NCI-H526 (cell line): Measurements from ENCODE around the gene U2AF1.
"Not testable (repeated sequence)": the region's sequence is repeated elsewhere in the genome, so short reads cannot be mapped to it uniquely, and the experiment has no call there.

Source experiments
- DNase-seq, 2 experiments: peaks; one replicate each; lab custom pipeline; 2025; lab: John Stamatoyannopoulos, UW

The U2AF1 gene

GRCh38 chr21:43106965-43107793 is at the start of gene U2AF1:
Gene U2AF1 (minus strand): TSS chr21:43107570. CDS start chr21:43107494, 76 bp downstream.
- not testable (repeated sequence) for DNase-seq

GRCh38 chr21:43153601-43154000 is 46.2 kb upstream of the U2AF1 start:
- DNase-seq, result not testable (repeated sequence)

- not testable (repeated sequence) for DNase-seq
These were observed 42.0 kb upstream of the U2AF1 start for GRCh38 chr21:43149344-43149743.

- not testable (repeated sequence) for DNase-seq
These were observed 40.6 kb upstream of the U2AF1 start for GRCh38 chr21:43147999-43148398.

- not testable (repeated sequence) for DNase-seq
These were observed 39.3 kb upstream of the U2AF1 start for GRCh38 chr21:43146637-43147036.

GRCh38 chr21:43141407-43141806 is 34.0 kb upstream of the U2AF1 start:
- not testable (repeated sequence) for DNase-seq

GRCh38 chr21:43138944-43139343 is 31.6 kb upstream of the U2AF1 start:
- DNase-seq, result not testable (repeated sequence)

GRCh38 chr21:43134520-43134919 is 27.1 kb upstream of the U2AF1 start:
- DNase-seq, result not testable (repeated sequence)

- not testable (repeated sequence) for DNase-seq
These were observed 22.7 kb upstream of the U2AF1 start for GRCh38 chr21:43130094-43130493.

- not testable (repeated sequence) for DNase-seq
These were observed 8.6 kb upstream of the U2AF1 start for GRCh38 chr21:43115956-43116355.

GRCh38 chr21:43114483-43114882 is 7.1 kb upstream of the U2AF1 start:
- DNase-seq, result not testable (repeated sequence)

- DNase-seq, result not testable (repeated sequence)
These were observed 1.6 kb upstream of the U2AF1 start for GRCh38 chr21:43109006-43109405.

- DNase-seq, result not testable (repeated sequence)
These were observed 807 bp upstream of the U2AF1 start for GRCh38 chr21:43108177-43108576.

GRCh38 chr21:43107794-43108137 is 396 bp upstream of the U2AF1 start:
- DNase-seq, result not testable (repeated sequence)

- DNase-seq, result not testable (repeated sequence)
These were observed 2.7 kb downstream of the U2AF1 start for GRCh38 chr21:43104642-43105041.

- DNase-seq, result not testable (repeated sequence)
These were observed 5.1 kb downstream of the U2AF1 start for GRCh38 chr21:43102281-43102680.

- not testable (repeated sequence) for DNase-seq
These were observed 5.7 kb downstream of the U2AF1 start for GRCh38 chr21:43101676-43102075.

- not testable (repeated sequence) for DNase-seq
These were observed 6.4 kb downstream of the U2AF1 start for GRCh38 chr21:43101000-43101399.

- DNase-seq, result not testable (repeated sequence)
These were observed 15.3 kb downstream of the U2AF1 start for GRCh38 chr21:43091979-43092614.

- DNase-seq, result not testable (repeated sequence)
These were observed 16.4 kb downstream of the U2AF1 start for GRCh38 chr21:43090947-43091346.

GRCh38 chr21:43089463-43089862 is 17.9 kb downstream of the U2AF1 start:
- not testable (repeated sequence) for DNase-seq

- not testable (repeated sequence) for DNase-seq
These were observed 24.6 kb downstream of the U2AF1 start for GRCh38 chr21:43082587-43083300.
